ENCODE data around the gene C3orf18.
"Not testable (repeated sequence)": the region's sequence is repeated elsewhere in the genome, so short reads cannot be mapped to it uniquely, and the experiment has no call there.

C3orf18 gene

DNA sequence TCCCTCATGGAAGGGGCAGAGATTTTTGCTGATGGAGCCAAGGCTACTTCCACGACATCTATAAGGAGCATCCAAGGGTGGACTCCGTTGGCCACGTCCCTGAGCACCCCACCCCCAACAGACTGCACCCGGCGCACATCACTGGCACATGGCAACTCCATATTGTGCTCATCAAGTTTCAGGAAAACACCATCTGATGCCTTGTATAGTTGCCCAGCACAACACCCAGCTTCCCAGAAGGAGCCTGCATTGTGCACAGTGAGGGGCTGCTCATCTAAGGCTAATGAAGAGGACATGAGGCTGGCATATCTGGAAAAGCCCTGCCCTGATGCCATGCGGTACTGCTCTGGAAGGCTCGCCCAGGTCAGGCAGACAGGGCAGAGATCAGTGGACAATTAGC is 49.1 kb downstream of the C3orf18 start:
- peaks cover 35% of the 10 kb centered on the region for H3K27me3 Mint-ChIP-seq (ENCODE audit: low read depth)
- H3K4me3 Mint-ChIP-seq: no peak overlapping the region
- H3K27ac Mint-ChIP-seq: no peak overlapping the region
- H3K36me3 Mint-ChIP-seq (ENCODE audit: low read depth): no peaks in the 10 kb centered on the region
- peaks cover 8% of the 10 kb centered on the region for H3K4me1 Mint-ChIP-seq (ENCODE audit: low read depth)
- H3K9me3 Mint-ChIP-seq: no peaks in the 10 kb centered on the region

DNA sequence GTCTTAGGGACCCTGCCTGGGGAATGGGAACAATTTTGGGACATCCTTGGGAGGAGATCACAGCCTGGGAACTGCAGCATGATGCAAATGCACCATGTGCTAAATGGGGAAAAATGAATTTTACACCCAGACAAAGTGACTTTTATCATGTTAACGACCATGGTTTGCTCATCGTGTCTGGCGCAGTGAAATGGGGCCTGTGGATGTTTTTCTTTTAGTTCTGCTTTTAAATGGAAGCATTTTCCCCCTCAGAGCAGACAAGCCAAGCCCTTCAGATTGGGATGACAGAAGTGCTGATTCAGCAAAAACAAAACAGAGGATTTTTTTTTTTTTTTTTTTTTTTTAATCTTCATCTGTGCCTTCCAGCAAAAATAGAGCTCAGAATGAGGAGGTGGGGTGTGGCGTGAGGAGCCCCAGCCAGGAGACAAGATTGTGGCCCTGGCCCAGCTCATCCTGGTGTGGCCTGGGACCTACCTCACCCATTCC is 49.8 kb downstream of the C3orf18 start:
- Mint-ChIP-seq H3K27ac (no peak overlapping the region), H3K9me3 (no peaks in the 10 kb centered on the region), H3K36me3 (ENCODE audit: low read depth) (no peaks in the 10 kb centered on the region), H3K4me1 (ENCODE audit: low read depth) (peaks cover 8% of the 10 kb centered on the region), H3K4me3 (no peak overlapping the region), H3K27me3 (ENCODE audit: low read depth) (peaks cover 35% of the 10 kb centered on the region)

DNA sequence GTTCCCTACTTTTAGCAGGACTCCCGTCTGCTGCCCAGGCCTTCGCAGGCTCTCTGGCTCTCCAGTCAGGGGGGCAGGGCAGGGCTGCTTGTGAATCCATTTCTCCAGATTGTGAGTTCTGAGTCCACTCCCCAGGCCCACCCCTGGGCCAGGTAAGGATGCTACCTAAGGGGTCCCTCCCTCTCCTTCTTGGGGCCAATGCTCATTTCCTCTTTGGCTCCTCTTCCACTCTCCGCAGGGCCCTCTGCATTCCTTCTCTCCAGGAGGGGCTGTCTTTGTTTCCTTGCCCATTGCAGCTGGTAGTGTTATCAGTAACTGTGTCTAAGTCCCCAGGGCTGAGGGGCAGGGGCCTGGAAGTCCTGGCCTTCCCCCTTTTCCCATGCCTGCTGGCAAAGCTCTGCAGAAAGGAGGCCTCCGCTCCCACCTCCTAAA is 51.1 kb downstream of the C3orf18 start:
- no peak overlapping the region for H3K27ac Mint-ChIP-seq
- H3K27me3 Mint-ChIP-seq (ENCODE audit: low read depth): peaks cover 27% of the 10 kb centered on the region
- peaks cover 8% of the 10 kb centered on the region for H3K4me1 Mint-ChIP-seq (ENCODE audit: low read depth)
- H3K9me3 Mint-ChIP-seq: no peaks in the 10 kb centered on the region
- no peak overlapping the region for H3K4me3 Mint-ChIP-seq
- no peaks in the 10 kb centered on the region for H3K36me3 Mint-ChIP-seq (ENCODE audit: low read depth)

DNA sequence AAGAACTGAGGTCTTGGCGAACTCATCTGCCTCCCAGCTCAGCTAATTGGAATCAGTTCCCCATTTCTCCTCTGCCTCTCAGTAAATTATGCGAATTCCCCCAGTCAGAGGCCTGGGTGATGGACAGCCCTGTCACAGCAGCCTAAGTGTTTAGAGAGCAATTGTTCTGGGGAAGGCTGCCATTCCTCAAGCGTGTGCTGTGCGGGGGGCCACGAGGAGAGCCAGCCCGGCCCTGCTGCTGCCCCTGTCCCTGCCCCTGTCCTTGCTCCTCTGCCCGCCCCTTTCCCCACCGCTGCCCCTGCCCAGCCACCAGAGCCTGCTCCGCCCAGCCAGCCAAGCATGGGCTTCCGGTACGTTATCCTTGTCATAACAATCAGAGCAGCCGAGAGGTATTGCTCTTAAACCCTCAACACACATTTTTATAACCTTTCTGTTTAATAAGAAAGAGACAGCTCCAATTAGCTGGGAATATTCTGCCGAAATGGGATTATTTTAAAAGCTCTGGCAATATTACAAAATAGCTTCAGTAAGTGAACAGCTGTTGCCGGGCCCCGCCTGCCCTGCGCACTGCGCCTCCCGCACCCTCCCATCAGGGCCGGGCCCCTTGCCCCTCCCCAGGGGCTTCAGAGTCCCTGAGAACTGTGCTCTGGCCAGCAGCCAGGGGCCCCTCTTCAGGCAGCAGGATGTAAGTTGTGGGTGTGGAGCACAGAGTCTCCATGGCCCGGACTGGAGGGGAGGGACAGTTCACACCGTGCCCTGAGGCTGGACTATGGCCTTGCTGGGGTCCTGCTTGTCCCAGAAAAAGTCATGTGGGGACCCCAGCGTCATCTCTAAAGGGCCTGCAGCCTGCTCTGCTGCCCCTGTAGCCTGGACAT is 51.7 kb downstream of the C3orf18 start:
- Mint-ChIP-seq H3K9me3 (no peaks in the 10 kb centered on the region), H3K4me1 (ENCODE audit: low read depth) (peaks cover 8% of the 10 kb centered on the region), H3K27me3 (ENCODE audit: low read depth) (peaks cover 27% of the 10 kb centered on the region), H3K27ac (no peak overlapping the region), H3K36me3 (ENCODE audit: low read depth) (no peaks in the 10 kb centered on the region), H3K4me3 (no peak overlapping the region)

DNA sequence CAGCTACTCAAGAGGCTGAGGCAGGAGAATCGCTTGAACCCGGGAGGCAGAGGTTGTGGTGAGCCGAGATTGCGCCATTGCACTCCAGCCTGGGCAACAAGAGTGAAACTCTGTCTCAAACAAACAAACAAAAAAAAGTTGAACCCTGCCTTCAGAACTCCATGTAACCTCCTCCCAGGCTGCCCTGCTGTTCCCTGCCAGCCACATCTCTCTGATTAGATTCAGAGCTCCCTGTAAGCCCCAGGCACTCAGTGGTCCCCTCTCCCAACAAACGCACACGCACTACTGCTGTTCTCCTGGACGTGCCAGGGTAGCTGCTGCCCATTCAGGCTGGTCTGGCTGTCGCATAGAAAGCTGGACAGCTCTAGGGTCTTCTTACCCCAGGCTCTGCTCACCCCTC is 54.6 kb downstream of the C3orf18 start:
- peaks cover 28% of the 10 kb centered on the region for H3K27me3 Mint-ChIP-seq (ENCODE audit: low read depth)
- H3K4me3 Mint-ChIP-seq: not testable (repeated sequence)

DNA sequence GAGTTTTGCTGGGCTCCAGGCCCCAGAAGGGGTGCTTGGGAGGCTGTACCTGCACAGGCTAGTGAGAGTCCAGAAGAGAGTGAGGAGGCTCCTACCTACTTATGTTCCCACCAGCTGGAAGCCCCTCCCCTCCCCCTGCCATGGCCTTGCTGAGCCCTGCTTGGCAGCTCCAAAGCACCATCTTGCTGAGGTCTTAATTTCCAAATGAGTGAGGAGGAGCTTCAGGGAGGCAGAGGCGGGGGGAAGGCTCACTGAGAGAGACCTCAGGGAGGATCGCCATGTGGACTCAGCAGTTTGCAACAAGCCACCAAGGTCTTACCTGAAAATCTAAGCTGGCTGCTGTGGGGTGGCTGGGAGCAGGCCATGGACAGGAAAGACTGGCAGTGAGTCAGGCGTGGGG is 55.4 kb downstream of the C3orf18 start:
- no peaks in the 10 kb centered on the region for H3K36me3 Mint-ChIP-seq (ENCODE audit: low read depth)

More for the DNA sequence above, 54.6 kb downstream of the C3orf18 start:
- H3K4me1 Mint-ChIP-seq (ENCODE audit: low read depth); H3K9me3 Mint-ChIP-seq; H3K36me3 Mint-ChIP-seq (ENCODE audit: low read depth); H3K27ac Mint-ChIP-seq: not testable (repeated sequence)

DNA sequence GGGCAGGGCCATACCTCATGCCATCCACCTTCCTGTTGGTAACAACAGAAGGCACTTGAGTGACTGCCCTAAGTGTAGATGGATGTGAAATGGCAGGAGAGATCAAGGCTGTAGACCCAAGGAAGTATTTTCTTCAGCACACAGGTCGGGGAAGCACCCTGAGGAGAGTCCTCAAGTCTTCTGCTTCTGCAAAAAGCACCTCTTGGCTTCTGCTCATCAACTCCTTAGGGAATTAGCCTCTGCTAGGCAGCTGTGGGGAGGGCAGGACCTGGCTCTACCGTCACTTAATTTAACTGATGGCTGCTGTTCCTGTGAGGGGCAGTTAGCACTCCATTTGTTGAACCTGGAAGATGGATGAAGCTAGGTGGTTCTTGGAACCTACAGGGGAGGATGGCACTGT is 57.2 kb downstream of the C3orf18 start:
- peaks cover 34% of the 10 kb centered on the region for H3K27me3 Mint-ChIP-seq (ENCODE audit: low read depth)
- no peak overlapping the region for H3K27ac Mint-ChIP-seq
- no peak overlapping the region for H3K4me3 Mint-ChIP-seq
- no peaks in the 10 kb centered on the region for H3K9me3 Mint-ChIP-seq
- H3K36me3 Mint-ChIP-seq (ENCODE audit: low read depth): no peaks in the 10 kb centered on the region
- no peaks in the 10 kb centered on the region for H3K4me1 Mint-ChIP-seq (ENCODE audit: low read depth)

More for the DNA sequence above, 55.4 kb downstream of the C3orf18 start:
- no peak overlapping the region for H3K4me3 Mint-ChIP-seq
- H3K27ac Mint-ChIP-seq: no peak overlapping the region
- H3K27me3 Mint-ChIP-seq (ENCODE audit: low read depth): peaks cover 25% of the 10 kb centered on the region
- H3K4me1 Mint-ChIP-seq (ENCODE audit: low read depth): no peaks in the 10 kb centered on the region
- H3K9me3 Mint-ChIP-seq: no peaks in the 10 kb centered on the region

DNA sequence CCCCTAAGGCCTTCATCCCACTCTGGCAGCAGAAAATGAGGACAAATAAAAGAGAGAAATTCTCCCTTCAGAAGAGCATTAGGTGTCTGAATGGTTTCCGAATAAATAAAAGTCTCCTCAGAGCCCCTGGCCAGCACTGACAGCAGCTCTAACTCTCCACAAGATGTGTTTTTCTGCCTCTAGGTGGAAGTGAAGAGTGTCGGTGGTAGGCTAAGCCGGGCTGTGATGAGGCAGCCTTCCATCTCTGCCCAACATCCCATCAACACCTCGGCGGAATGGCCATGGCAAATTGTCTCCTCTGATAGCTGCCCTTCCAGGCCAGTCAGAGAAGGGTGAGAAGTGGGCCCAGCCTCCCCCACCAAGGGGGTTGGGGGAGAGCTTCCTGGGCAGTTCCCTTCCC is 57.8 kb downstream of the C3orf18 start:
- H3K4me3 Mint-ChIP-seq: no peak overlapping the region
- peaks cover 36% of the 10 kb centered on the region for H3K27me3 Mint-ChIP-seq (ENCODE audit: low read depth)
- H3K36me3 Mint-ChIP-seq (ENCODE audit: low read depth): no peaks in the 10 kb centered on the region
- no peak overlapping the region for H3K27ac Mint-ChIP-seq
- H3K9me3 Mint-ChIP-seq: no peaks in the 10 kb centered on the region
- H3K4me1 Mint-ChIP-seq (ENCODE audit: low read depth): no peaks in the 10 kb centered on the region

DNA sequence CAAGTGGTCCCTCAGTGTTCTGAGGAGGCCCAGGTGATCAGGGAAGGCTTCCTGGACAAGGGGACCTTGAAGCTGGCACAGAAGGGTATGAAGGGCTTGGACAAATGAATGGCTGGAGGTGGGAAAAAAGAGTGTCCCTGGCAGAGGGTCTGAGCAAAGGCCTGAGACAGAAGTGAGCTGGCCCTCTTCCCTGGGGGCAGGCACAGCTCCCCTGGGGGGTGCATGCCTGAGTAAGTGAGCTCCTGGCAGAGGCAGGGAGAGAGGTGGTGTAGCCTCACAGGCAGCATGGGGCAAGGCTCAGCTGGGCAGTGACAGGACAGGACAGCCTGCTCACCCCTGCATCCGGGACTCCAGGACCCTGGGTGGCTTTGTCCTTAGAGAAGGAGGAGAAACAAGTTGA is 58.7 kb downstream of the C3orf18 start:
- Mint-ChIP-seq H3K4me1 (ENCODE audit: low read depth) (no peaks in the 10 kb centered on the region), H3K36me3 (ENCODE audit: low read depth) (no peaks in the 10 kb centered on the region), H3K27ac (no peak overlapping the region), H3K27me3 (ENCODE audit: low read depth) (peaks cover 35% of the 10 kb centered on the region), H3K4me3 (no peak overlapping the region), H3K9me3 (no peaks in the 10 kb centered on the region)

Measured in T-helper 1 cell treated with Interleukin-12 subunit alpha and Interleukin-12 subunit beta and Interleukin-4 antibody, amounts not matched to agents 30 μg/mL and 1 μg/mL, for 36 hours (primary cell).